SH-SY5Y (cell line): Measurements from ENCODE around the gene RAB11B.

Source experiments
- GATA2 ChIP-seq: IDR thresholded peaks from 2 replicates; pipeline ENCODE4 v1.6.1; 2011; ENCODE audit warnings: mild to moderate bottlenecking, low read depth, low read length
- GATA3 ChIP-seq: IDR thresholded peaks from 2 replicates; pipeline ENCODE4 v1.6.1; 2011; ENCODE audit warnings: low read depth, mild to moderate bottlenecking, low read length, moderate library complexity

DNA sequence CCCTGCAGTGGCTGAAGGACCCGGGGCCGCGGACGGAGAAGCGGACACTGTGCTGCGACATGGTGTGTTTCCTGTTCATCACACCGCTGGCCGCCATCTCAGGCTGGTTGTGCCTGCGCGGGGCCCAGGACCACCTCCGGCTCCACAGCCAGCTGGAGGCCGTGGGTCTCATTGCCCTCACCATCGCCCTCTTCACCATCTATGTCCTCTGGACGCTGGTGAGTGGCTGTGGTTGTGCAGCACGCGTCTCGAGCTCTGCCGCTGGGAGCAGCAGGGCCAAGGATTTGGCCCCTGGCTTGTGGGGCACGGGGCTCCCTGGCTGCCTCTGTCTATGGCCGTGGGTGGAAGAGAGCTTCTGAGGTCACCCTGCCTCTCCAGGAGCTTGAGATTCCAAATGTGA lies 40.5 kb downstream of the RAB11B start:
- TF ChIP-seq GATA3 (no peak), GATA2 (no peak)
